Activated naive CD8-positive, alpha-beta T cell treated with anti-CD3 and anti-CD28 coated beads, Interleukin-2, amount 10 ng/mL, durations not matched to agents 7 days and 5 days (primary cell): ENCODE data around the gene MAP1LC3A. TPM values are rescaled to one million over a fixed set of nuclear protein-coding genes. Genes with fewer than 3 reads are reported as not detected.

ENCODE experiments used
- ATAC-seq: fragments of 150-1000 bp; cut with Tn5 transposase; one replicate; pipeline ENCODE4 v1.10.0; 2021; ENCODE audit warnings: low read depth, moderate library complexity
- POLR2A ChIA-PET: fragments of 350-600 bp; sonication (Branson Sonifier 250); formaldehyde crosslinking; loops from one replicate; lab custom pipeline; 2021; ENCODE audit warnings: antibody characterized with exemption; lab: Charles Lee
- DNase-seq: peaks from one replicate; pipeline ENCODE4 v3.0.0; 2021
- H3K27ac Mint-ChIP-seq: one replicate; pipeline ENCODE4 v1.8.0; 2022; ENCODE audit warnings: mild to moderate bottlenecking, mixed read lengths
- H3K27me3 Mint-ChIP-seq: one replicate; pipeline ENCODE4 v1.8.0; 2022; ENCODE audit warnings: mild to moderate bottlenecking, moderate library complexity, mixed read lengths
- H3K36me3 Mint-ChIP-seq: one replicate; pipeline ENCODE4 v1.8.0; 2021; ENCODE audit warnings: mild to moderate bottlenecking, mixed read lengths
- H3K4me1 Mint-ChIP-seq: one replicate; pipeline ENCODE4 v1.8.0; 2021; ENCODE audit warnings: mixed read lengths
- H3K4me3 Mint-ChIP-seq: one replicate; pipeline ENCODE4 v1.8.0; 2022; ENCODE audit warnings: mild to moderate bottlenecking, moderate library complexity, mixed read lengths
- H3K9me3 Mint-ChIP-seq: one replicate; pipeline ENCODE4 v1.8.0; 2021; ENCODE audit warnings: mixed read lengths
- total RNA-seq, 2 experiments: library from RNA; stranded (reverse); gene quantifications; one replicate each; pipeline ENCODE4 v1.2.3, GENCODE V29; 2021

The MAP1LC3A gene
- total RNA-seq, 2 experiments from 2014 or later: 0.99 to 1.9 TPM

DNA sequence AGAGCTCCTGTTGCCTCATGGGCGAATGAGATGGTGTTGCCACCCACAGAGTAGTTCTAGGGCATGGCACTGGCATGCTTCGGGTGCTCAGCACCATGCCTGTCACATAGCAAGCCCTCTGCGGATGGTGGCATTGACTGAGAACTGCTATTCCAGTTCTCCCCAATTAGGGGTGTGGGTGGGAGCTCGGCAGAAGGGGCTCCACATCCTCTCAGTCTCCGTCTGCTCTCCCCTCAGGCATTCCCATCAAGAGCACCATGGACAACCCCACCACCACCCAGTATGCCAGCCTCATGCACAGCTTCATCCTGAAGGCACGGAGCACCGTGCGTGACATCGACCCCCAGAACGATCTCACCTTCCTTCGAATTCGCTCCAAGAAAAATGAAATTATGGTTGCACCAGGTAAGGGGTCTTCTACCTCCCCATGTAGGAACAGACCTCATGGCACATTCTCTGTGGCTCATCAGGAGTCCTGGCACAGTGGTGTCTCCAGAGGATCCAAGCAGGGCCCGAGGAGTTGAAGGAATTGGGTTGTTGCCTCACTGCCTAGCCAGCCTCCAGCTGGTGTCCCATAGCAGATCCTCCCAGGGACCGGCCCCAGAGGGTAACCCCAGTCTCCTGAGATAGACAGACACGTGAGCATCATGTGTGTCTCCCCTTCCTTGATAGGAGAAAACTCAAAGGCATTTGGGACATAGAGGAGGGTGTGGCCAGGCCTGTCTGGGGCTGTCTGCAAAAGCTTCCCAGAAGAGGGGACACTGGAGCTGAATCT lies 23.9 kb upstream of the MAP1LC3A start:
- POLR2A ChIA-PET: interaction anchor here (1.1 kb wide), 1 partner anchor 17 kb away, joined by 5 read pairs; no protein-coding TSS in a partner anchor
- H3K9me3 Mint-ChIP-seq: no peaks in the 10 kb centered on the region
- H3K27ac Mint-ChIP-seq: no peak overlapping the region
- ATAC-seq (no peak), DNase-seq (no peak)
- peaks cover 1% of the 10 kb centered on the region for H3K4me1 Mint-ChIP-seq
- peaks cover 3% of the 10 kb centered on the region for H3K36me3 Mint-ChIP-seq
- H3K27me3 Mint-ChIP-seq: no peaks in the 10 kb centered on the region
- H3K4me3 Mint-ChIP-seq: no peak overlapping the region

DNA sequence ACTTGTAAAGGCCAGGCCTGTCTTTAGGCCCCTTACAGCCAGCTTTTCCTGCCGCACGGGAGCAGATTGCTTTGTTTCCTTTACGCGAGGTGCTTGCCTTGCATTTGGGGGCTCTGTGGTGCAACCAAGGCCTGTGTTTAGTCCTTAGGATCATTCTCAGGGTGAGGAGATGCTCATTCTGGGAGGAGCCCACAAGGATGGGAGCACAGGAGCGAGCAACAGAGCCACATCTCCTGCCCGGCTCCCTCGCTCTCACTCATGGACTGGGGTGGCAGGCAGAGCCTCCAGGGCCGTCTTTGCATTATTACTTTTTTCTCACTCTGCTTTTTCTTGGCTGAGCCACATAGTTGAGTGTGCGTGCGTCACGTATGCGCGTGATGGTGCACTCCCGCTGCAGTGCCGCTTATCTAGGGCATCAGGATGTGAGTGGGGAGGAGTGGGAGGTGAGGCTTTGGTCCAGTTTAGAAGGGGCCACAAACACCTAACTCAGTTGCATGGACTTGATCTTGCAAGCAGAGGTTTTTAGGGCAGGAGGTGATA lies 23.1 kb upstream of the MAP1LC3A start:
- POLR2A ChIA-PET: no interaction called here
- Mint-ChIP-seq H3K27ac (no peak overlapping the region), H3K4me1 (peaks cover 1% of the 10 kb centered on the region), H3K4me3 (no peak overlapping the region), H3K36me3 (peaks cover 4% of the 10 kb centered on the region), H3K27me3 (no peaks in the 10 kb centered on the region), H3K9me3 (no peaks in the 10 kb centered on the region)
- DNase-seq: peak; percentile 11
- ATAC-seq: no peak

- Mint-ChIP-seq H3K27ac (no peak overlapping the region), H3K9me3 (no peaks in the 10 kb centered on the region), H3K36me3 (peaks cover 5% of the 10 kb centered on the region), H3K4me1 (peaks cover 1% of the 10 kb centered on the region), H3K4me3 (no peak overlapping the region), H3K27me3 (no peaks in the 10 kb centered on the region)
- POLR2A ChIA-PET: no interaction called here
- DNase-seq (peak; percentile 6), ATAC-seq (no peak)
Measured at GRCh38 chr20:34535857-34536256, 22.7 kb upstream of the MAP1LC3A start.

GRCh38 chr20:34536798-34537394 lies 21.6 kb upstream of the MAP1LC3A start:
- Mint-ChIP-seq H3K4me1 (peaks cover 5% of the 10 kb centered on the region), H3K27ac (no peak overlapping the region)
- POLR2A ChIA-PET: interaction anchor here (0.7 kb wide), 1 partner anchor 174 kb away, joined by 4 read pairs; the partner anchor contains the start of gene ITCH

DNA sequence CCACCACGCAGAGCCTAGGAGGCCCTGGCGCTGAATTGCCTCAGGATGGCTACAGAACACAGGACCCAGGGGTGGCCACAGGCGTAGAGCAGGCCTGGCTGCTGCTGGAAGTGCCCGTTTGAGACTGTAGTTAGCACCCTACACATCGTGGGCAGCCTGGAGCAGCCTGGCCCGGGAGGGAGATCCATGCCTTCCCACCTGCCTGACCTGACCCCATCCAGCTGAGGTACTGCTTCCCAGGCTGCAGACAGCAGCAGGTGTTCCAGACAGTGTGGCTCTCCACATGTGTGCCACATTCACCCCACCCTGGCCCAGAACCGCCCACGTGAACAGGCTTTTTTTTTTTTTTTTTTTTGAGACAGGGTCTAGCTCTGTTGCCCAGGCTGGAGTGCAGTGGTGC lies 20.9 kb upstream of the MAP1LC3A start:
- no peak overlapping the region for H3K27ac Mint-ChIP-seq
- no peaks in the 10 kb centered on the region for H3K9me3 Mint-ChIP-seq
- DNase-seq (no peak), ATAC-seq (no peak)
- H3K4me1 Mint-ChIP-seq: peaks cover 5% of the 10 kb centered on the region
- no peaks in the 10 kb centered on the region for H3K27me3 Mint-ChIP-seq
- H3K4me3 Mint-ChIP-seq: no peak overlapping the region
- H3K36me3 Mint-ChIP-seq: peaks cover 5% of the 10 kb centered on the region
- POLR2A ChIA-PET: no interaction called here

More at GRCh38 chr20:34536798-34537394, 21.6 kb upstream of the MAP1LC3A start:
- Mint-ChIP-seq H3K9me3 (no peaks in the 10 kb centered on the region), H3K27me3 (no peaks in the 10 kb centered on the region), H3K4me3 (no peak overlapping the region), H3K36me3 (peaks cover 5% of the 10 kb centered on the region)
- ATAC-seq: peak; percentile 55
- peak; percentile 46 for DNase-seq

DNA sequence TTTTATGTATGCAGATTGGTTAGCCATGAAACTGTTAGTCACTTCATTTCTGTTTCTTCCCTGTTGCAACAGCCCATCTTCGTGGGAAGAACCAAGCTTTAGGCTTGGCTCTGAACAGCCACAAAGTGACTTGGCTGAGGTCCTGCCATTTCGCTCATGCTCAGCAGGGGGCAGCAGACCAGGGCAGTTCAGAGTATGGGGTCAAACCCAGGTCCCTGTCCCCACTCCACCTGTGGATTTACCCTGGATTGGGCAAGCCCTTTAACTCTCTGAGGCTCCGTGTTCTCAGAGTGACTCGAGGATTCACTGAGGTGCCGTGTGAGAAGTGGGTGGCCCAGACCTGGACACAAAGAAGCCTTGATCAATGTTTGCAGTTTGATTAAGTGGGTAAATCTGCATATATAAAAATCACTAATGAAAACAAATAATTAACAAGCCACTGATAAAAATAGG lies 19.8 kb upstream of the MAP1LC3A start:
- no peaks in the 10 kb centered on the region for H3K9me3 Mint-ChIP-seq
- POLR2A ChIA-PET: no interaction called here
- H3K4me1 Mint-ChIP-seq: peaks cover 5% of the 10 kb centered on the region
- no peak overlapping the region for H3K4me3 Mint-ChIP-seq
- H3K36me3 Mint-ChIP-seq: peaks cover 5% of the 10 kb centered on the region
- no peak overlapping the region for H3K27ac Mint-ChIP-seq
- ATAC-seq (peak; percentile 56), DNase-seq (peak; percentile 56)
- no peaks in the 10 kb centered on the region for H3K27me3 Mint-ChIP-seq

DNA sequence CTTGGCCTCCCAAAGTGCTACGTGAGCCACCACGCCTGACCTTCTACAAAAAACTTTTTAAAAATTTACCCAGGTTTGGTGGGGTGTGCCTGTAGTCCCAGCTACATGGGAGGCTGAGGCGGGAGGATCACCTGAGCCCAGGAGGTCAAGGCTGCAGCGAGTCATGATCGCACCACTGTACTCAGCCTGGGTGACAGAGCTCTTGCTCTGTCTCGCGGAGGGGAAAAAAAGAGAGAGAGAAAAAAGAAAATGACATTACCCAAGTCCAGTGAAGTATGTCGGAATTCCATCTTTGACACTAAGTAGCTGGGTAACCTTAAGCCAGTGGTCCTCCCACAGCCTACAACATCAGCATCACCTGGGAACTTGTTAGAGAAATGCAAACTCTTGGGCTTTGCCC lies 18.8 kb upstream of the MAP1LC3A start:
- Mint-ChIP-seq H3K9me3 (no peaks in the 10 kb centered on the region), H3K4me1 (peaks cover 9% of the 10 kb centered on the region), H3K27ac (no peak overlapping the region), H3K27me3 (no peaks in the 10 kb centered on the region), H3K4me3 (no peak overlapping the region), H3K36me3 (peaks cover 2% of the 10 kb centered on the region)
- POLR2A ChIA-PET: no interaction called here
- no peak for DNase-seq
- no peak for ATAC-seq

GRCh38 chr20:34540596-34541263 lies 17.8 kb upstream of the MAP1LC3A start:
- POLR2A ChIA-PET: no interaction called here

DNA sequence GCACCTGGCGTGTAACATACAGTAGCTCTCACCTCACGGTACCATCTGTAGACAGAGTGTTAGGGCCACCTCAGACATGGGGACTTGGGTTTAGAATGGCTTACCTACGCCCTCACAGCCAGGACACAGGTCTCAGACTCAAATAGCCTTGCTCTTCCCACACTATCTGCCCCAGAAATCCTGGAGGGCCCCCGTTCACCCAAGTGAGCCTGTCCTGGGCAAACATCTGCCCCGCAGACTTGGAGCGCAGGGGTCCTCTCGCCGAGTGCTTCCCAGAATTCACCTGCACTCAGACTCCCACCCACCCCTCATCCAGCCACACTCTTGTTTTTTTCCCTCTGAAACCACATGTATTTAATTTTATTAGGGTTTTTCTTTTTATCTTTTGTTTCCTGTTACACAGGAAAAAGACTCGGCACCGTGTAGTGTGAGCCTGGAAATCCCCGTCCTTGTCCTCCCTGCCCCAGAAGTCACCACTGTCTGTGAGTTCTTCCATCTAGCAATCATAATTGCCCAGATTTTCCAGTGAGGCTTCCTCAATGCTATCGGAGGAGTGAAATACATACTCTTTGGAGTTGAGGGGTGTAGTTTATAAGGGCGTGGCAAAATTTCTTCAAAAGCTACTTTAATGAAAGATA lies 17.1 kb upstream of the MAP1LC3A start:
- Mint-ChIP-seq H3K27ac (no peak overlapping the region), H3K9me3 (no peaks in the 10 kb centered on the region), H3K27me3 (no peaks in the 10 kb centered on the region), H3K4me3 (no peak overlapping the region), H3K36me3 (peaks cover 2% of the 10 kb centered on the region), H3K4me1 (peaks cover 9% of the 10 kb centered on the region)
- ATAC-seq: no peak
- DNase-seq: no peak
- POLR2A ChIA-PET: no interaction called here

More at GRCh38 chr20:34540596-34541263, 17.8 kb upstream of the MAP1LC3A start:
- Mint-ChIP-seq H3K4me1 (peaks cover 9% of the 10 kb centered on the region), H3K36me3 (peaks cover 2% of the 10 kb centered on the region), H3K4me3 (no peak overlapping the region), H3K27me3 (no peaks in the 10 kb centered on the region), H3K9me3 (no peaks in the 10 kb centered on the region), H3K27ac (no peak overlapping the region)
- DNase-seq (no peak), ATAC-seq (no peak)

DNA sequence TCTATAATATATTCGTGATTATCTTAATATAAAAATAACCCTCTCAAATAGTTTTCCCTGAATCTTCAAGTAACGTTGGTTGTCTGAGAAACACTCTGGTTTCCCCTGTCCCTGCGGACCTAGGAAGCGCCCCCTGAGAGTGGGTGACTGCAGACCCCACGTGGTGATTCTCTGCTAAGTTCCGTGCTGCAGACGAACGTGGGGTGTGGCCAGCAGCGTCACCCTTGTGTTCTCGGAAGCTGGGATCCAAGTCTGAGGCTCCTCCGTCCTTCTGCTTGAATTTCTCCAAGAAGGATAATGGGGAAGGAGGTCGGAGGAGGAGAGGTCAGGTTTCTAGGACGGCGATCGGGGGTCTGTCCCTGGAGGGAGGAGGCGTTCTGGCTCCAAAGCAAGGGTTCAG lies 16.6 kb upstream of the MAP1LC3A start:
- peaks cover 9% of the 10 kb centered on the region for H3K4me1 Mint-ChIP-seq
- no peaks in the 10 kb centered on the region for H3K9me3 Mint-ChIP-seq
- no peak overlapping the region for H3K27ac Mint-ChIP-seq
- POLR2A ChIA-PET: no interaction called here
- ATAC-seq (no peak), DNase-seq (no peak)
- peaks cover 2% of the 10 kb centered on the region for H3K36me3 Mint-ChIP-seq
- no peaks in the 10 kb centered on the region for H3K27me3 Mint-ChIP-seq
- no peak overlapping the region for H3K4me3 Mint-ChIP-seq

DNA sequence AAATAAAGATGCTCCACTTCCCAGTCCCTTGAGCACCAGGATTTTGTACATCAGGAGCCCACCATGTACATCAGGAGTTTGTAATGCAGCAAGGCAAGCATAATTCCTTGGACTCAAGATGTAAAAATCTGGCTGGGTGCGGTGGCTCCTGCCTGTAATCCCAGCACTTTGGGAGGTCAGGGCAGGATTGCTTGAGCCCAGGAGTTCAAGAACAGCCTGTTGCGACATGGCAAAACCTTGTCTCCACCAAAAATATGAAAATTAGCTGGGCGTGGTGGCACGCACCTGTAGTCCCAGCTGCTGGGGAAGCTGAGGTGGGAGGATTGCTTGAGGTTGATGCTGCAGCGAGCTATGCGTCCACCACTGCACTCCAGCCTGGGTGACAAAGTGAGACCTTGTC lies 16.1 kb upstream of the MAP1LC3A start:
- Mint-ChIP-seq H3K9me3 (no peaks in the 10 kb centered on the region), H3K4me1 (peaks cover 9% of the 10 kb centered on the region), H3K27me3 (no peaks in the 10 kb centered on the region), H3K27ac (no peak overlapping the region), H3K36me3 (peaks cover 2% of the 10 kb centered on the region), H3K4me3 (no peak overlapping the region)
- DNase-seq (no peak), ATAC-seq (no peak)
- POLR2A ChIA-PET: no interaction called here

GRCh38 chr20:34543463-34544056 lies 15.0 kb upstream of the MAP1LC3A start:
- H3K4me3 Mint-ChIP-seq: no peak overlapping the region
- H3K27me3 Mint-ChIP-seq: no peaks in the 10 kb centered on the region
- peaks cover 9% of the 10 kb centered on the region for H3K4me1 Mint-ChIP-seq
- ATAC-seq: no peak
- no peak for DNase-seq
- no peak overlapping the region for H3K27ac Mint-ChIP-seq
- no peaks in the 10 kb centered on the region for H3K9me3 Mint-ChIP-seq
- peaks cover 2% of the 10 kb centered on the region for H3K36me3 Mint-ChIP-seq
- POLR2A ChIA-PET: interaction anchor here (0.6 kb wide), 1 partner anchor 281 kb away, joined by 3 read pairs; no protein-coding TSS in a partner anchor
